ENCODE data around the gene ACKR1. TPM values are rescaled to one million over a fixed set of nuclear protein-coding genes. Genes with fewer than 3 reads are reported as not detected.

Gene ACKR1
- total RNA-seq, 2 experiments from 2014 or later = not detected

GRCh38 chr1:159203610-159204009, 1.1 kb upstream of the ACKR1 start:
- Mint-ChIP-seq H3K27ac (no peak overlapping the region), H3K9me3 (no peaks in the 10 kb centered on the region), H3K36me3 (ENCODE audit: low read depth) (no peaks in the 10 kb centered on the region), H3K27me3 (peaks cover 43% of the 10 kb centered on the region), H3K4me3 (no peak overlapping the region), H3K4me1 (ENCODE audit: low read depth) (peaks cover 28% of the 10 kb centered on the region)
- POLR2A ChIA-PET = no interaction called here
- CTCF ChIA-PET = interaction anchor here (0.8 to 2.6 kb wide), 3 partner anchors 11 to 71 kb away, joined by 4 to 19 read pairs (median 14); no protein-coding TSS in a partner anchor
- intact Hi-C loops (cut with micrococcal nuclease) = no loop called here
- DNase-seq (no peak), ATAC-seq (no peak)
- no peak for TF ChIP-seq CTCF (IDR thresholded peaks at IDR 0.05)

GRCh38 chr1:159205225-159205624, 550 bp downstream of the ACKR1 start:
- ATAC-seq = no peak
- no peak for TF ChIP-seq CTCF (IDR thresholded peaks at IDR 0.05)
- Mint-ChIP-seq H3K36me3 (ENCODE audit: low read depth) (no peaks in the 10 kb centered on the region), H3K4me1 (ENCODE audit: low read depth) (peaks cover 28% of the 10 kb centered on the region), H3K4me3 (no peak overlapping the region), H3K27me3 (peaks cover 44% of the 10 kb centered on the region), H3K9me3 (no peaks in the 10 kb centered on the region), H3K27ac (no peak overlapping the region)
- no peak for DNase-seq
- ChIA-PET CTCF (interaction anchor here (1.9 kb wide), 1 partner anchor 9 kb away, joined by 9 read pairs; no protein-coding TSS in a partner anchor), POLR2A (no interaction called here)
- intact Hi-C loops (cut with micrococcal nuclease) = no loop called here

- Mint-ChIP-seq H3K9me3 (no peaks in the 10 kb centered on the region), H3K27ac (no peak overlapping the region), H3K27me3 (peaks cover 45% of the 10 kb centered on the region), H3K36me3 (ENCODE audit: low read depth) (no peaks in the 10 kb centered on the region), H3K4me1 (ENCODE audit: low read depth) (peaks cover 22% of the 10 kb centered on the region), H3K4me3 (no peak overlapping the region)
- ATAC-seq (no peak), DNase-seq (no peak)
- POLR2A ChIA-PET = no interaction called here
- CTCF ChIA-PET = interaction anchor here (1.9 to 9.5 kb wide), 2 partner anchors 8 to 44 kb away, joined by 9 to 122 read pairs; no protein-coding TSS in a partner anchor
- intact Hi-C loops (cut with micrococcal nuclease) = no loop called here
- no peak for TF ChIP-seq CTCF (IDR thresholded peaks at IDR 0.05)
These were observed 1.4 kb downstream of the ACKR1 start for GRCh38 chr1:159206110-159206509.

GRCh38 chr1:159207080-159207479, 2.4 kb downstream of the ACKR1 start:
- Mint-ChIP-seq H3K9me3 (no peaks in the 10 kb centered on the region), H3K36me3 (ENCODE audit: low read depth) (no peaks in the 10 kb centered on the region), H3K4me3 (no peak overlapping the region), H3K4me1 (ENCODE audit: low read depth) (peaks cover 14% of the 10 kb centered on the region), H3K27me3 (peaks cover 43% of the 10 kb centered on the region), H3K27ac (no peak overlapping the region)
- ChIA-PET POLR2A (interaction anchor here (1.0 kb wide), 1 partner anchor 76 kb away, joined by 3 read pairs; no protein-coding TSS in a partner anchor), CTCF (interaction anchor here (8.9 to 9.5 kb wide), 2 partner anchors 45 to 73 kb away, joined by 122 to 202 read pairs; no protein-coding TSS in a partner anchor)
- no peak for TF ChIP-seq CTCF (IDR thresholded peaks at IDR 0.05)
- ATAC-seq = no peak
- DNase-seq = no peak
- intact Hi-C loops (cut with micrococcal nuclease) = no loop called here

GRCh38 chr1:159207774-159208173, 3.1 kb downstream of the ACKR1 start:
- ChIA-PET CTCF (interaction anchor here (1.5 to 9.5 kb wide), 5 partner anchors 10 to 74 kb away, joined by 3 to 202 read pairs (median 8); no protein-coding TSS in a partner anchor), POLR2A (interaction anchor here (1.0 to 1.2 kb wide), 2 partner anchors 26 to 77 kb away, joined by 3 read pairs; no protein-coding TSS in a partner anchor)
- H3K27ac Mint-ChIP-seq = no peak overlapping the region
- no peak overlapping the region for H3K4me3 Mint-ChIP-seq
- no peak for ATAC-seq
- DNase-seq = no peak
- intact Hi-C loops (cut with micrococcal nuclease) = no loop called here
- no peak for TF ChIP-seq CTCF (IDR thresholded peaks at IDR 0.05)
- H3K9me3 Mint-ChIP-seq = no peaks in the 10 kb centered on the region
- H3K36me3 Mint-ChIP-seq (ENCODE audit: low read depth) = no peaks in the 10 kb centered on the region
- H3K27me3 Mint-ChIP-seq = peaks cover 39% of the 10 kb centered on the region
- peaks cover 12% of the 10 kb centered on the region for H3K4me1 Mint-ChIP-seq (ENCODE audit: low read depth)

Measured in activated CD8-positive, alpha-beta T cell treated with anti-CD3 and anti-CD28 coated beads for 36 hours (primary cell).